Mammary epithelial cell (primary cell): Measurements from ENCODE around the gene ADARB2.

Source experiments
- EZH2 ChIP-seq: IDR thresholded peaks from 2 replicates; pipeline ENCODE4 v1.6.1; 2012; ENCODE audit warnings: low read length, inconsistent platforms, borderline replicate concordance
- TF ChIP-seq, protein P1 (sequence below), 2 donors: IDR thresholded peaks in 1 of 2; conservative IDR thresholded peaks in 1 of 2; 2 replicates each; pipeline ENCODE4 v1.5.1; 2011 to 2012; ENCODE audit warnings: inconsistent platforms in 2 of 2, low read length in 2 of 2, mild to moderate bottlenecking in 2 of 2, control low read depth in 1 of 2, low read depth in 1 of 2; ENCODE audit not compliant: insufficient read depth in 1 of 2; ENCODE audit errors: extremely low read depth in 1 of 2

DNA sequence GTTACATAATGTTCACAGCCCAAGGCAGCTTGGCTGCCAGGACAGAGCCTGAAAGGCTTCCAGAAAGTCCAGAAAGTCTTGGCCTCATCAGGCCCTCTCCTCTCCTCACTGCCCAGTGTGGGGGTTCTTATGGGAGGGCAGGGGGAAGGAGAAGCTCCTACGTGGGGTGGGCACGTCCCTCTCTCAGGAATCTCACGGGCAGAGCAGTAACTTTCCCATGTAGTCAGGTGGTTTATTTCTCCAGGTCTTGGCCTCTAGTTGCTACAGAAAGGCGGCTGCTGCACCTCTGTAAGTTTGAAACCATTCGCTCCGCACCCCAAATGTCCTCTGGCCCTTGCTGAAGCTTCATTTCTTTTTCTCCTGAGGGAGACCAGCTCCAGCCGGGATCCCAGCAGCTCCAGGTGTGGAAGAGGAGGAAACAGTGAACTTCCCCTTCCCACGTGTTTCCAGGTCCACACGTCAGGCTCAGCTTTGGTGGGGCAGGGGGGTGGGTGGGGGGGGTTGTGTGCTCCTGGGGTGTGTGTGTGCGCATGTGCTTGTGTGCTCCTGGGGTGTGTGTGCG, 360.9 kb downstream of the ADARB2 start:
- no peak for TF ChIP-seq EZH2
- TF ChIP-seq, protein P1, sequence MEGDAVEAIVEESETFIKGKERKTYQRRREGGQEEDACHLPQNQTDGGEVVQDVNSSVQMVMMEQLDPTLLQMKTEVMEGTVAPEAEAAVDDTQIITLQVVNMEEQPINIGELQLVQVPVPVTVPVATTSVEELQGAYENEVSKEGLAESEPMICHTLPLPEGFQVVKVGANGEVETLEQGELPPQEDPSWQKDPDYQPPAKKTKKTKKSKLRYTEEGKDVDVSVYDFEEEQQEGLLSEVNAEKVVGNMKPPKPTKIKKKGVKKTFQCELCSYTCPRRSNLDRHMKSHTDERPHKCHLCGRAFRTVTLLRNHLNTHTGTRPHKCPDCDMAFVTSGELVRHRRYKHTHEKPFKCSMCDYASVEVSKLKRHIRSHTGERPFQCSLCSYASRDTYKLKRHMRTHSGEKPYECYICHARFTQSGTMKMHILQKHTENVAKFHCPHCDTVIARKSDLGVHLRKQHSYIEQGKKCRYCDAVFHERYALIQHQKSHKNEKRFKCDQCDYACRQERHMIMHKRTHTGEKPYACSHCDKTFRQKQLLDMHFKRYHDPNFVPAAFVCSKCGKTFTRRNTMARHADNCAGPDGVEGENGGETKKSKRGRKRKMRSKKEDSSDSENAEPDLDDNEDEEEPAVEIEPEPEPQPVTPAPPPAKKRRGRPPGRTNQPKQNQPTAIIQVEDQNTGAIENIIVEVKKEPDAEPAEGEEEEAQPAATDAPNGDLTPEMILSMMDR (conservative IDR thresholded peaks at IDR 0.05 in 1 of 2, IDR thresholded peaks at IDR 0.05 in 1 of 2; ENCODE audit: extremely low read depth in 1 of 2, insufficient read depth in 1 of 2, low read depth in 1 of 2, low read length in 2 of 2): no peak
